Activated naive CD4-positive, alpha-beta T cell (primary cell): ENCODE data around the gene GARRE1.

Experiments used
- DNase-seq, 4 experiments: peaks; one replicate each; lab custom pipeline; 2025; lab: John Stamatoyannopoulos, UW

Gene GARRE1

GRCh38 chr19:34288381-34288780 is 34.0 kb downstream of the GARRE1 start:
- DNase-seq, result no peak

DNA sequence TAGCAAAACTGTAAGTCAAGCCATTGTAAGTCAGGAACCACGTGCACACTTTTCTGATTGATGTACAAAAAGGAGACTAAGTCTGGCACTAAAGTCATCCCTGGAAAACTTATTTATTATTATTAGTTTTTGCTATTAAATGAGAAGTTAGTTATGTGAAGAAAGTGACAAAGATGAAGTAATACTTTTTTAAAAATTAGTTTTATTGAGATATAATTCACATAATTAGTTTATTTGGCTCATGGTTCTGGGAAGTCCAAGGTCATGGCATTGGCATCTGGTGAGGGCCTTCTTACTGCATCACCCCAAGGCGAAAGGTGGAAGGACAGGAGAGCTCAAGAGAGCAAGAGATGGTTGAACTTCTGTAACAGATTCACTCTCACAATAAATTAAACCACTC is 36.9 kb downstream of the GARRE1 start:
- no peak for DNase-seq

DNA sequence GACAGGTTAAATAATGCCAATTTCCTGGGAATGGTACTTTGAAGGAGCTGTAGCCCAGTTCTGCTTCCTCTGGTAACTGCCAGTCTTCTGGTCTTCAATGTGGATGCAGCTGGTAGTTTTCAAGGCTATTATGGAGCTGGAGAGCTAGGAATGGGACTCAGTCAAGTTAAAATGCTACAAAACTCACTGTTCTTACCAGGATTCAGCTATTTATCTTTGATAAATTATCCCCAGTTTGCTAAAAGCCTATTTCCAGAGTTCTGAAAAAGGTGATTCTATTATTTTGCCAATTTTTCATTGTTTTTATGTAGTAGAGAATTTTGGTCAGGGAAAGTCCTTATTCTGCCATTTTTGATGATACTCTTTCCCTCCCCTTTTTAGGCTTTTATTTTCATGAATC is 40.7 kb downstream of the GARRE1 start:
- DNase-seq, result no peak

DNA sequence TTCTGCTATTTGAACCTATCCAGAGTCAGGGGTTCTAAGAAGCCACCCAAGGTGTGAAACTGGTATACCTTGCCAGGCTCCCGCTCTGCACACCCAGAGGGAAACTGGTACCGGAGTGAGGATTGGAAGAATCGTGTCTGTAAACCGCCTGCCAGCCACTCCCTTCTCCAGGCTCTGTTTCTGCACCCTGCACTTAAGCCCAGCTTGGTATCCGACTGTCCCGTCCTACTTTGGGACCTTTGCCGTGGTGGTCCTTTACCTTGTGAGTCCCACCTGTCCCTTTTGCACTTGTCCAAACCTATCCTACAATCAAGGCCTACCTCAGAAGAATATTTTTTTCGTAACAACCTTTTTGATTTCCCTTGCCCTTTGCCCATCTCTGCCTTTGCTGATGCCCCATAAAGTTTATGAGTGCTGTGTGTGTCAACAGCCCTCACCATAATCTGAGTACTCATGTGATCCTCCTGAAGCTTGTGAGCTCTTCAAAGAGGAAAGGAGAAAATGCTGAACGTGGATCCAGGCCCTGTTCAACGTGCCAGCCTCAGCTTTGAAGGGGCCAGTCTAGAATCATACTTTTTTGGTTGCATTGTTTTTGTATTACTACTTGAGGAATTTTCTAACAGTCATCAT is 44.7 kb downstream of the GARRE1 start:
- DNase-seq, result no peak

- no peak for DNase-seq
Observed at GRCh38 chr19:34299576-34299975, 45.2 kb downstream of the GARRE1 start.

DNA sequence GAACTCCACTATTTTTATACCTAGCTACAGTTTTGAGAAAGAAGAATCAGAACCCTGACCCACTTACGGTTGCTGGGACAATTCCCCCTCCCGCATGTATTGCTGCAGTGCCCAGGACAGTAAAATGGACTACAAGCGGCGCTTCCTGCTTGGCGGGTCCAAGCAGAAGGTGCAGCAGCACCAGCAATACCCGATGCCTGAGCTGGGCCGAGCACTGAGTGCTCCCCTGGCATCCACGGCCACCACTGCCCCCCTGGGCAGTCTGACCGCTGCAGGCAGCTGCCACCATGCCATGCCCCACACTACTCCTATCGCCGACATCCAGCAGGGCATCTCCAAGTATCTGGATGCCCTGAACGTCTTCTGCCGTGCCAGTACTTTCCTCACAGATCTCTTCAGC is 46.0 kb downstream of the GARRE1 start:
- no peak for DNase-seq

- DNase-seq, result no peak
Observed at GRCh38 chr19:34300962-34301361, 46.6 kb downstream of the GARRE1 start.
